8988T (cell line): ENCODE measurements around the gene RAB31.

ENCODE experiments used
- DNase-seq: peaks from one replicate; pipeline ENCODE4 v3.0.0; 2011

Gene RAB31

GRCh38 chr18:9694952-9695495 lies 13.1 kb upstream of the RAB31 start:
- no peak for DNase-seq

- DNase-seq: no peak
Measured at GRCh38 chr18:9695605-9696004, 12.5 kb upstream of the RAB31 start.

DNA sequence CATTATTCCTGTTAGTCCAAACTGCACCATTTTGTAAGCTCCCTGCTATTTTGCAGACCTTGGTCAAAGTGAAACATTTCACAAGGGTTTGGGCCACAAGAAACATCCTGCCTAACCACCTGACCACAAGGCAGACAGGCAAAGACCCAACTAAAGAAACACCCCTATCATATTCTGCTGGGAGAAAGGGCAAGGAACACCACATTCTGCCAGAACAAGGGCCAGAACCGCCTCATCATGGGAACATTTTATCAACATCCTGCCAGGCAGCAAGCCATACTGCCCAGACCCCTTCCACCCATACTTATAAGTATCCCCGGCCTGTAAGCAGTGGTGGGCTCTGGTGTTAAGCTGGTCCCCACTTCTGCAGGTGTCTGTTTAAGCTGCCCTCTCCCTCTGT lies 12.0 kb upstream of the RAB31 start:
- no peak for DNase-seq

- no peak for DNase-seq
Measured at GRCh38 chr18:9696701-9697100, 11.4 kb upstream of the RAB31 start.

GRCh38 chr18:9697121-9697520 lies 11.0 kb upstream of the RAB31 start:
- DNase-seq: no peak

GRCh38 chr18:9698497-9698896 lies 9.6 kb upstream of the RAB31 start:
- DNase-seq: no peak

- no peak for DNase-seq
Measured at GRCh38 chr18:9700261-9700796, 7.8 kb upstream of the RAB31 start.

- DNase-seq: no peak
Measured at GRCh38 chr18:9701609-9702349, 6.3 kb upstream of the RAB31 start.

GRCh38 chr18:9704233-9705118 lies 3.6 kb upstream of the RAB31 start:
- no peak for DNase-seq

DNA sequence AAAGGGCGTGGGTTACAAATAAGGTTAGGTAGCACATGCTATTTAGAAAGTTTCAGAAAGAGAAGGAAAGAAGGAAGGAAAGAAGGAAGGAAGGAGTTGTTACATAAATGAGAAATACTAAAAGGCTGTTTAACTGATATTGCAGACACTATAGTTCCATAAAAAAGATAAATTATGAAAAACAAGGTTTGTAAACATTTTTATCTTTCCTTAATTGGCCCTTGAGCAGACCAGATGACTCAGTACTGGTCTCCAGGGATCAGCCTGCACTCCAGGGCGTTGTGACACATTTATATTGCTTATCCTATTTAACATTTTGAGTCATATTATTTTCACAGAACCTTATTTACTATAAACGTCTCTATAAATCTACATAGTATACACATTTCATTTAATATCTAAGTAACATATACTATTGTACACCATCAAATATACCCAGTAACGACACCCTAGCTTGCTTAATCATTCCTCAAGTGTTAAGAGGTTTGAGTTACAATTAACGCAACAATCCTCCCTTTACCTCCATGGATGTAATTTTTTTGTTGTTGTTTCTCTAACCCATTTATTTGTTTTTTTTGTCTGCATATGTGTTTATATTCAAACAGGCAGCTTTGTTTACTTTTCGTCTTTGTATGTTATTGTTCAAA lies 2.8 kb upstream of the RAB31 start:
- no peak for DNase-seq

- DNase-seq: no peak
Measured at GRCh38 chr18:9706081-9706935, 1.8 kb upstream of the RAB31 start.

GRCh38 chr18:9707381-9708056 lies 582 bp upstream of the RAB31 start:
- DNase-seq: no peak

DNA sequence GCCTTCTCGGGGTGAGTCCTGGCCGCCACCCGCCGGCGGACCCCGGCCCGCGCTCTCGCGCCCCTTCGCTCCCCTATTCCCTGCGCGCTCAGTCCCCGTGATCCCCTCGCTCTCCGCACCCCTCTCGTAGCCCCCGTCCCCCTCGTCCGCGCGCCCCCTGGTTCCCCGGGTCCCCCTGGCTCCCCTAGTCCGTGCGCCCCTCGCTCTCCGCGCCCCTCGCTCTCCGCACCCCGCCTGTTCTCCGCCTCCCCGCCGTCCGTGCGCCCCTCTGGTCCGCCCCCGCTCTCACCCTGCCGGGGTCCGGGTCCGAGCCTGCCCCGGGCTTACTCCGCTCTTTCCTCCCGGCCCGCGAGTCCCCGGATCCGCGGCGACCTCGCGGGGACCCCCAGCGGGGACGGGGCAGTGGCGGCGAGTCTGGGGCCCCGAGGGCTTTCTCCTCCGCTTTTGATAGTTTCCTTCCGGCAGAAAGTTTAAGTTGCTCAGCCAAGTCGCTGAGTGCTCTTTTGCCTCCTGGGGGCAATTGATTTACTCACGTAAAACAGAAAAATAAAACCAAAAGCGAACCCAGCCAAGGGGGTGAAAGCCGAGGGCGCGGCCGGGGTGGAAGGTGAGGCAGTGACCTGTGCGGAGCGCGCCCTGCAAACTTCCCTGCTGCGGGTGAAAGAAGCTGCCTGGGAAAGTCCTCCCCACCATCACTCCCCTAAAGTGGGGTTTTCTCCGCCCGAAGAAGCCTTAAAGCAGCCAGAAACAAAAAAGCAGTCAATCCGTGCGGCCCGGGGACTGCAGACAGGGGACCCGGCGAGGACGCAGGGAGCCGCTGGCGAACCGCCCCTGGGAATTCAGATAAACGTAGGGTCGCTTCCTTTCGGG lies 568 bp downstream of the RAB31 start:
- DNase-seq: no peak

- no peak for DNase-seq
Measured at GRCh38 chr18:9709304-9709877, 1.3 kb downstream of the RAB31 start.

DNA sequence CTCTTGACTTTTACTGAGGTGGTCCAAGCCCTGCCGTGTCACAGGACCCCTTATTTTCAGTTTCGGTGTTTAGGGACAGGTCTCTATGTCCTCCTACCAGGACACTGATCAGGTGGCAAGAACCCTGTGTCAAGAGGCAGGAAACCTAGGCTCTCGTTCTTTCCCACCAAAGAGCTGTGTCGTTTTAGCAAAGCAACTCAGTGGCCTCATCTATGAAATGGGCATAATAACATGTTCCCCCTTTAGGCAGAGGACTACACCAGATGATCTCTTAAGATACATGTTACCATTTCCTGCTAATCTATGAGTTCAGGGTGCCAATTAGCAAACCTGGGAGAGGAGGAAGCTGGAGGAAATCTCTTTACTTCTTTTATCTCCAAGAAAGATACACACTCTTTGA lies 1.9 kb downstream of the RAB31 start:
- no peak for DNase-seq

- DNase-seq: no peak
Measured at GRCh38 chr18:9711361-9712129, 3.4 kb downstream of the RAB31 start.

DNA sequence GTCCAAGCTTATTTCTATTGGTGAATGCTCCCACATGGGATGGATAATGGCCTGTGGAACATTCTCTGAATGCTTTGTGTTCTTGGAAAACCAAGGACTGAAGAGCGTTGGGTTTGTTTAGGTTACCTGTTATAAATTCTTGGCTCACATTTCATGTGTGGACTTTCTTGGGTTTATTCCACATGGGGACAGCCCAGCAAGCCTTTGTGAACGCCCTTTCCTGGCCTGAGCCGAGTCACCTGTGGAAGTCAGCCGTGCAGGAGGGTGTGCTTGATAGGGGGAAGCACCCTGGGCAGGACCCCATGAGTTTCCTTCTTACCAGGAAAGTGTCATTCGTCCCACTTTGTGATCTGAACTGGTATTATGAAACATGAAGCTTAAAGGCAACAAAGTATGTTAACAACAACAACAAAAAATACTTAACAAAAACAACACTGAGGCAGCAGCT lies 4.1 kb downstream of the RAB31 start:
- no peak for DNase-seq

DNA sequence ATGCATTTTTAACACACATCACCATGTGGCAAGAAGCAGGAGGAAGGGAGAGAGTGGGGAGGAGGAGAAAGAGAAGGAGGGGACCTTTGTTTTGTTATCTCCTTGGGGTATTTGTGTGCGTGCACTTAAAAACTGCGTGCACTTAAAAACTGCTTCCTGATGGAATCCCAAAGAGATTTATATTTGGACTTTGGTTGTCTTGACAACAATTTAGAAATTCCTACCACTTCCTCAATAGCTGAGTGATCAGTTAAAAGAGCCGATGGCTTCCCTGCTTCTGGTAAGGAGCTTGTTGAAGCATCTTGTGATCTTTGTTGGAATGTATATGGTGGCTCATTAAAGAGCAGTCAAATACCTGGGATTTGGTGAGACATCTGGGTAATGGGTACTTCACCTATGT lies 4.5 kb downstream of the RAB31 start:
- no peak for DNase-seq
